NCI-H226 (cell line): ENCODE data around the gene WWTR1.

Experiments used
- DNase-seq: peaks from one replicate; pipeline ENCODE4 v3.0.0-alpha.2; 2015

Gene WWTR1

GRCh38 chr3:149560001-149560400 is 97.8 kb downstream of the WWTR1 start:
- DNase-seq, result no peak

GRCh38 chr3:149559525-149559924 is 98.3 kb downstream of the WWTR1 start:
- no peak for DNase-seq

- no peak for DNase-seq
These were observed 101.9 kb downstream of the WWTR1 start for GRCh38 chr3:149555927-149556326.

GRCh38 chr3:149554826-149555225 is 103.0 kb downstream of the WWTR1 start:
- peak; percentile 69 for DNase-seq

GRCh38 chr3:149553781-149554451 is 103.9 kb downstream of the WWTR1 start:
- DNase-seq, result no peak

DNA sequence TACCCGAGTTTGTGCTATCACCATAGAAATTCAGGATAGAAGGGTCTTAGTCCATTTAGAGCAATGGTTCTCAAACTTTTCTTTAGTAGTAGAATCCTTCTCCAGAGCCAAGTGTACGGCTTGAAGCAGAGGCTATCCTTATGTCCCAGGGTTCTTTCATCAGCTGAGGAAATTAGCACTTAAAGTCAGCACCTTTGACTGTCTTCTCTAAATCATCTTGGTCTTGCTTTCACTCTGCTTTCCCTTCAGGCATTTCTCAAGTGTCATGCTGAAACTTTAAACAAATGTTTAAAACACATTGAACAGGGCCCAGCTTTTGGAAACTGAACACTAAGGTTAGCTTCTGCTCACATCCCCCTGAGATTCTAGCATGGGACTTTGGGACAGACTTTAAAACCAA is 105.1 kb downstream of the WWTR1 start:
- no peak for DNase-seq

- DNase-seq, result no peak
These were observed 106.3 kb downstream of the WWTR1 start for GRCh38 chr3:149551500-149551899.

- no peak for DNase-seq
These were observed 109.2 kb downstream of the WWTR1 start for GRCh38 chr3:149548669-149549065.

DNA sequence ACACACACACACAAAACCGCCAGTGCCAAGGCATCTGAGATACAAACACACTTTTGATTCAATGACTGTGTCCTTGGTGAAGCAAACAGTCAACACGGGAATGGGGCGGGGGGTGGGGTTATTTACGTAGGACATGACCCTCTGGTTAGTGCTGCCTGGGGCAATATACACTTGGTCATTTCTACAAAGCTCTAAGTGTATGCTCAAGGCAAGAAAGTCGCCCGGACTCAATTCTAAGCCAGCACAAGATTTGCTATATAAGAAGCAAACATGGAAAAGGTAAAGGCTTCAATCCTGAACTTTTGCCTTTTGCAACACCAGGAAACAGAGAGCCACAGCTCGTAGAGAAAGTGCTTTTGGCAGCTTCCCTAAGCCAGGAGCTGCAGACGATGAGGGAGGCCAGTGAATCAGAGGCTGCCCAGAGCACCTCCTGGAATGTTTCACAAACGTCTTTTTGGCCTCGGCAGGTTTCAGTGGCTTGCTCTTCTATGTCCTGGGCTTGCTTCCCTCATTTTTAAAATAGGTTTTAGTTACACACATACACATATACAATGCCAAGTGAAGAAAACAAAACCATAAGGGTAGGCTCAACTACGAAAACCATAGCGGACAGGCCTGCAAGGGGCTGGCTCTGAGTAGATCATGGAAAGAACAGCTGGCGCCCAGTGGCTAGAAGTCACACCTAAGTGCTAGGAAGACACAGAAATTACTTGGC is 109.7 kb downstream of the WWTR1 start:
- DNase-seq, result peak; percentile 86

DNA sequence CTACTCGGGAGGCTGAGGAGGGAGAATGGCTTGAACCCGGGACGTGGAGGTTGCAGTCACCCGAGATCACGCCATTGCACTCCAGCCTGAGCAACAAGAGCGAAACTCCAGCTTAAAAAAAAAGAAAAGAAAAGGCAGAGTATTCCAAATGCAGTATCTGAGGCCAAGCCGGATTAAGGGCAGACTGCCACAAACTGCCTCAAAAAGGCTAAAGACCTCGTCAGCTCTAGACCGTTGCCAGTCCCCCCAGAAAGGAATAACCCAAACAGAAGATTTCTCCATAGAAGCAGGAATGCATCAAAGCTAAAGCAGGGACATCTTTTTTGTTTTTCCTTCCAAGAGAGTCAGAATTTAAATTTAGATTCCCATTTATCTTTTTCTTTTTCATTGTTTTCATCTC is 110.4 kb downstream of the WWTR1 start:
- DNase-seq, result no peak

GRCh38 chr3:149545049-149545448 is 112.8 kb downstream of the WWTR1 start:
- DNase-seq, result no peak

- peak; percentile 87 for DNase-seq
These were observed 115.2 kb downstream of the WWTR1 start for GRCh38 chr3:149542375-149543312.

DNA sequence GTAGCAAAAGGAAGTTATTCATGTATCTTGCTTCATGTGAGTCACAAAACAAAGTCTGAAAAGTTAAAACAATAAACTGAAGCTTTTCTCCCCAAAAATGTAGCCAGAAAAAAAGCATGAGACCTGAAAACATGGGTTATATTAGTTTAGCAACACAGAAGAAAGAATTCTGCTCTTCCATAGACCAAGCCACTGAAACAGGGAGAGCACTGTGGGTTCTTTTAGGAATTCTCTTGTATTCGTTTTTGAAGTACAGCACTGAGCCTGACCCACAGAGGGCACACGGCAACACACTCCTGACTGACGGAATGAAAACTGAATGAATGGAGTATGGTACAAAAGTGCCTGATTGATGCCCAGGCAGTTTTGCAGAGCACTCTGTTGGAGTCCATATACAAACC is 116.7 kb downstream of the WWTR1 start:
- DNase-seq, result no peak

DNA sequence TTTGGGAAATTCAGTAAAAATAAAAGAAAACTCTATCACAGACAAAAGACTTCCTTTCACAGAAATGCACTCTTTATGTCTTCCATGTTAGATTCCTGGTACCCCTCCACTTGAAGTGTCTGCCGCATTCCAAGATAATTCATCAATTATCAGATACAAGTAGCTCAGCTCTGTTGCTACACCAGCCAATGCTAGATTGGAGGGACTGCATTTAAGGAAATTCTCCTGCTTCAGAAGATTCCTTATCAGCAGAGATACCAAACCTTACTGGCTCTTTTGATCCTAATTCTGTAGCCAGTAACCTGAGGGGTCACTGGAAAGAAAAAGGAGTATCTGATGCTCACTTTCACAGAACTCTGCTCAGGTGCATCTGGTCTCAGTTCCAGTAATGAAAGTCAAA is 119.5 kb downstream of the WWTR1 start:
- DNase-seq, result no peak

DNA sequence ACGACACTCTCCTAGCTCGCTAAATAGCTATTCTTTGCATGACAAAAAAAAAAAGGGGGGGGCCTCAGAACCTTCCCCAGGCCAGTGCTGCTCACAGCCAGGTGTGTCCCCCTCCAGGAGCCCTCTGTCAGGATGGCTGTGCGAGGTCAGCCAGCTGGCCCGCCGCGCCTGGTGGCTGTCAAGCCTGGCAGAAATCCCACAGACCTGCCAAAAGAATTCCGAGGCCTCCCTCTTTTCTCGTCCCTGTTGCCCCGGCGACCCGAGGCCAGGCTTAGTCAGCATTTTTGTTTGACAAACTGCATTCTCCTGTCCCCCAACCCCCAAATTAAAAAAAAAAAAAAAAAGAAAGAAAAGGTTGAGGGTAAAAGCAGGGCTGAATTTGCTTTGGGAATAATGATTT is 121.4 kb downstream of the WWTR1 start:
- DNase-seq, result no peak

DNA sequence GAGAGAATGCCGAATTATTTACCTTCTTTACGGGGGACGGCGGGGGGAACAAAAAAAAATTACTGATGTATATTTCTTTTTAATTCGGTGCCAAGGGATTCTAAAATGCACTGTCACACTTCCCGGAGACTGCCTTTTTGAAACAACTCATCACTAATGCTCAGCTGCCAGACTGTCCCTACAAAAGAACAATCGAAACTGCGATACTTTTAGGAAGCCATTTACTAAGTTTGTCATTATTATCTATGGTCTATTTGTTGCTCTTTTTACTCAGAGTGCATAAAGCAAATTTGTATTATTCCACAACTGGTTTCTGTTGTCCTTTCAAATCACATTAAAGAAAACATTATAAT is 122.5 kb downstream of the WWTR1 start:
- DNase-seq, result no peak

- peak; percentile 31 for DNase-seq
These were observed 123.0 kb downstream of the WWTR1 start for GRCh38 chr3:149534671-149535332.

DNA sequence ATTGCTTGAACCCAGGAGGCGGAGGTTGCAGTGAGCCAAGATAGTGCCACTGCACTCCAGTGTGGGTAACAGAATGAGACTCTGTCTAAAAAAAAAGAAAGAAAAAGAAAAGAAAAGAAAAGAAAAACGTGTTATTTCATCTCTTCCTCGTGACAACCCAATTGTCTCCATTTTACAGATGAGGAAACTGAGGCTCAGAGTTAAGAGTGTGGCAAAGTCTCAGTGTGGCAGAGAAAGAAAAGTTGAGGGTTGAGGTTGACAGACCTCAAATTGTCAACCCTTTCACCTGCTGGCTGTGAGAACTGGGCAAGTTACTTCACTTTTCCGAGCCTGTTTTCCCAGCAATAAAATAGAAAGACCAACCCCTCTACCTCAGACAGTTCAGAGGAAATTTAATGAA is 123.7 kb downstream of the WWTR1 start:
- DNase-seq, result no peak

DNA sequence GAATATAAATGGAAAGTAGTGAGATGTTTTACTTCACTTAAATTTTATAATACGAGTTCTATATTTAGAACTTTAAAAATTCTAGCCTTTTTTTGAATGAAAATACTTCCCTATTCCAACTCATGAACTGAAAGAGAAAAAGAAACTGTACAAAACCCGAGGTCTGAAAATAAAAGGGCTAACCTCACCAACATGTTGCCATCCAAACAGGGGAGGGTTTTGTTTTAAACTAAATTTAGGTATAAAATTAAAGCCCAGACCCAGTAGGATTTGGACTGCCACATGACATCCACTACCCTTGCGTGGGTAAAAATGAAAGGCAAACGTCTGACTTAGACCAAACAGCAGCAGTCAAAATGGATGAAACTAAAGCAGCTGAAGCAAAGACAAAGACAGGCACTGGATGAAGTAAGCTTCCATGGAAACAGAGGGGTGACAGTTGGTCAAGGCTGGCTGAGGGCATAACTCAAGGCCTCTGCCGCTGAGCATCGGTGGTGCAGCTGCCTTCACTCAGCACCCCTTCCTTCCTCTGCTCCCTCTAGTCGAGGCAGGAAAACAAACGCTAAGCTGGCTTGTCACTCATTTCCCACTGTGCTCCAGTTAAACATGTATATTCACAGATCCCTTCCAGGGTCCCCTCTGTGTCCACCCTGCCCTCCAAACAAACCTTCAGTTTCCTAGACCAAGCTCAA is 125.2 kb downstream of the WWTR1 start:
- no peak for DNase-seq

- DNase-seq, result no peak
These were observed 128.7 kb downstream of the WWTR1 start for GRCh38 chr3:149529099-149529498.

- DNase-seq, result no peak
These were observed 129.5 kb downstream of the WWTR1 start for GRCh38 chr3:149528340-149528650.

- DNase-seq, result no peak
These were observed 130.1 kb downstream of the WWTR1 start for GRCh38 chr3:149527531-149528339.
